ENCODE data around the gene TMEM231.
"Not testable (repeated sequence)": the region's sequence is repeated elsewhere in the genome, so short reads cannot be mapped to it uniquely, and the experiment has no call there.

Gene TMEM231

GRCh38 chr16:75538882-75539565 is 17.0 kb downstream of the TMEM231 start:
- H3K9ac ChIP-seq (ENCODE audit: low read depth, low read length); H3K9me3 ChIP-seq (ENCODE audit: control insufficient read depth, insufficient read depth, low read length); H3K36me3 ChIP-seq (ENCODE audit: control insufficient read depth, insufficient read depth, low read length); H3K4me1 ChIP-seq (ENCODE audit: control insufficient read depth, insufficient read depth, low read length); H3K4me3 ChIP-seq (ENCODE audit: low read depth, low read length); H3K27me3 ChIP-seq (ENCODE audit: control insufficient read depth, insufficient read depth, low read length): not testable (repeated sequence)

GRCh38 chr16:75537776-75538175 is 18.3 kb downstream of the TMEM231 start:
- no peak overlapping the region for H3K9ac ChIP-seq (ENCODE audit: low read depth, low read length)
- no peaks in the 10 kb centered on the region for H3K9me3 ChIP-seq (ENCODE audit: control insufficient read depth, insufficient read depth, low read length)
- H3K4me1 ChIP-seq (ENCODE audit: control insufficient read depth, insufficient read depth, low read length): peaks cover 4% of the 10 kb centered on the region
- H3K4me3 ChIP-seq (ENCODE audit: low read depth, low read length): no peak overlapping the region
- no peaks in the 10 kb centered on the region for H3K36me3 ChIP-seq (ENCODE audit: control insufficient read depth, insufficient read depth, low read length)
- peaks cover 2% of the 10 kb centered on the region for H3K27me3 ChIP-seq (ENCODE audit: control insufficient read depth, insufficient read depth, low read length)

- no peak within 1 kb of the TSS for H3K4me3 ChIP-seq (ENCODE audit: low read depth, low read length)
- no peak within 1 kb of the TSS for H3K9ac ChIP-seq (ENCODE audit: low read depth, low read length)
- H3K4me1 ChIP-seq (ENCODE audit: control insufficient read depth, insufficient read depth, low read length): peaks cover 4% of the 10 kb centered on the region
- H3K27me3 ChIP-seq (ENCODE audit: control insufficient read depth, insufficient read depth, low read length): peaks cover 2% of the 10 kb centered on the region
- H3K36me3 ChIP-seq (ENCODE audit: control insufficient read depth, insufficient read depth, low read length): no peaks in the 10 kb centered on the region
- H3K9me3 ChIP-seq (ENCODE audit: control insufficient read depth, insufficient read depth, low read length): no peaks in the 10 kb centered on the region
Measured at GRCh38 chr16:75535901-75536300, 20.2 kb downstream of the TMEM231 start, which contains the start of gene CHST5. Gene CHST5, minus strand, starts transcription at chr16:75536108. Its CDS starts 5,724 bp downstream, at chr16:75530384.

- no peak overlapping the region for H3K9ac ChIP-seq (ENCODE audit: low read depth, low read length)
- peaks cover 2% of the 10 kb centered on the region for H3K27me3 ChIP-seq (ENCODE audit: control insufficient read depth, insufficient read depth, low read length)
- no peaks in the 10 kb centered on the region for H3K9me3 ChIP-seq (ENCODE audit: control insufficient read depth, insufficient read depth, low read length)
- peaks cover 4% of the 10 kb centered on the region for H3K4me1 ChIP-seq (ENCODE audit: control insufficient read depth, insufficient read depth, low read length)
- no peaks in the 10 kb centered on the region for H3K36me3 ChIP-seq (ENCODE audit: control insufficient read depth, insufficient read depth, low read length)
- no peak overlapping the region for H3K4me3 ChIP-seq (ENCODE audit: low read depth, low read length)
Measured at GRCh38 chr16:75535211-75535843, 20.7 kb downstream of the TMEM231 start.

- H3K9ac ChIP-seq (ENCODE audit: low read depth, low read length): no peak overlapping the region
Measured at GRCh38 chr16:75534560-75535205, 21.4 kb downstream of the TMEM231 start.

GRCh38 chr16:75532791-75533190 is 23.3 kb downstream of the TMEM231 start:
- peak overlapping the region; percentile 37 for H3K9ac ChIP-seq (ENCODE audit: low read depth, low read length)
- peaks cover 4% of the 10 kb centered on the region for H3K4me1 ChIP-seq (ENCODE audit: control insufficient read depth, insufficient read depth, low read length)
- no peak overlapping the region for H3K4me3 ChIP-seq (ENCODE audit: low read depth, low read length)
- peaks cover 2% of the 10 kb centered on the region for H3K27me3 ChIP-seq (ENCODE audit: control insufficient read depth, insufficient read depth, low read length)
- no peaks in the 10 kb centered on the region for H3K9me3 ChIP-seq (ENCODE audit: control insufficient read depth, insufficient read depth, low read length)
- no peaks in the 10 kb centered on the region for H3K36me3 ChIP-seq (ENCODE audit: control insufficient read depth, insufficient read depth, low read length)

More at GRCh38 chr16:75534560-75535205, 21.4 kb downstream of the TMEM231 start:
- Histone ChIP-seq H3K4me1 (ENCODE audit: control insufficient read depth, insufficient read depth, low read length) (peaks cover 4% of the 10 kb centered on the region), H3K4me3 (ENCODE audit: low read depth, low read length) (no peak overlapping the region), H3K27me3 (ENCODE audit: control insufficient read depth, insufficient read depth, low read length) (peaks cover 2% of the 10 kb centered on the region), H3K36me3 (ENCODE audit: control insufficient read depth, insufficient read depth, low read length) (no peaks in the 10 kb centered on the region), H3K9me3 (ENCODE audit: control insufficient read depth, insufficient read depth, low read length) (no peaks in the 10 kb centered on the region)

GRCh38 chr16:75532142-75532765 is 23.8 kb downstream of the TMEM231 start:
- H3K27me3 ChIP-seq (ENCODE audit: control insufficient read depth, insufficient read depth, low read length): peaks cover 2% of the 10 kb centered on the region
- H3K9me3 ChIP-seq (ENCODE audit: control insufficient read depth, insufficient read depth, low read length): no peaks in the 10 kb centered on the region
- H3K4me3 ChIP-seq (ENCODE audit: low read depth, low read length): no peak overlapping the region
- no peaks in the 10 kb centered on the region for H3K36me3 ChIP-seq (ENCODE audit: control insufficient read depth, insufficient read depth, low read length)
- H3K4me1 ChIP-seq (ENCODE audit: control insufficient read depth, insufficient read depth, low read length): peaks cover 4% of the 10 kb centered on the region
- H3K9ac ChIP-seq (ENCODE audit: low read depth, low read length): peak overlapping the region; percentile 37

- Histone ChIP-seq H3K36me3 (ENCODE audit: control insufficient read depth, insufficient read depth, low read length) (no peaks in the 10 kb centered on the region), H3K27me3 (ENCODE audit: control insufficient read depth, insufficient read depth, low read length) (peaks cover under 1% of the 10 kb centered on the region), H3K9me3 (ENCODE audit: control insufficient read depth, insufficient read depth, low read length) (no peaks in the 10 kb centered on the region), H3K4me1 (ENCODE audit: control insufficient read depth, insufficient read depth, low read length) (no peaks in the 10 kb centered on the region), H3K4me3 (ENCODE audit: low read depth, low read length) (no peak overlapping the region), H3K9ac (ENCODE audit: low read depth, low read length) (no peak overlapping the region)
Measured at GRCh38 chr16:75529959-75530358, 26.1 kb downstream of the TMEM231 start.

- Histone ChIP-seq H3K27me3 (ENCODE audit: control insufficient read depth, insufficient read depth, low read length) (no peaks in the 10 kb centered on the region), H3K4me3 (ENCODE audit: low read depth, low read length) (no peak overlapping the region), H3K9ac (ENCODE audit: low read depth, low read length) (no peak overlapping the region), H3K4me1 (ENCODE audit: control insufficient read depth, insufficient read depth, low read length) (no peaks in the 10 kb centered on the region), H3K9me3 (ENCODE audit: control insufficient read depth, insufficient read depth, low read length) (no peaks in the 10 kb centered on the region), H3K36me3 (ENCODE audit: control insufficient read depth, insufficient read depth, low read length) (no peaks in the 10 kb centered on the region)
Measured at GRCh38 chr16:75529056-75529905, 26.8 kb downstream of the TMEM231 start.

- H3K9ac ChIP-seq (ENCODE audit: low read depth, low read length): no peak overlapping the region
- H3K36me3 ChIP-seq (ENCODE audit: control insufficient read depth, insufficient read depth, low read length): no peaks in the 10 kb centered on the region
- no peaks in the 10 kb centered on the region for H3K4me1 ChIP-seq (ENCODE audit: control insufficient read depth, insufficient read depth, low read length)
- H3K4me3 ChIP-seq (ENCODE audit: low read depth, low read length): no peak overlapping the region
- H3K27me3 ChIP-seq (ENCODE audit: control insufficient read depth, insufficient read depth, low read length): no peaks in the 10 kb centered on the region
- H3K9me3 ChIP-seq (ENCODE audit: control insufficient read depth, insufficient read depth, low read length): no peaks in the 10 kb centered on the region
Measured at GRCh38 chr16:75527825-75528299, 28.2 kb downstream of the TMEM231 start.
